HG03139 (cell line): ENCODE measurements around the gene RYR1.

ENCODE experiments used
- ATAC-seq: cut with Tn5 transposase; IDR thresholded peaks from one replicate; pipeline ENCODE4 v1.9.1; 2021; ENCODE audit not compliant: unreplicated experiment

RYR1 gene

GRCh38 chr19:38433268-38433733 lies at the start of gene RYR1:
RYR1 (plus strand) TSS chr19:38433691; CDS start chr19:38433830, 139 bp downstream.
- ATAC-seq = no peak

- ATAC-seq = no peak
These were observed 49.7 kb upstream of the RYR1 start for GRCh38 chr19:38383743-38384142.

GRCh38 chr19:38384209-38385027 lies 49.1 kb upstream of the RYR1 start:
- no peak for ATAC-seq

- ATAC-seq = no peak
These were observed 48.3 kb upstream of the RYR1 start for GRCh38 chr19:38385057-38385803.

- no peak for ATAC-seq
These were observed 47.7 kb upstream of the RYR1 start for GRCh38 chr19:38385804-38386257.

GRCh38 chr19:38386300-38386970 lies 47.1 kb upstream of the RYR1 start:
- ATAC-seq = no peak

GRCh38 chr19:38386971-38387549 lies 46.4 kb upstream of the RYR1 start:
- ATAC-seq = no peak

- no peak for ATAC-seq
These were observed 45.7 kb upstream of the RYR1 start, which contains the start of gene GGN for GRCh38 chr19:38387550-38388348. GGN (minus strand) TSS chr19:38388034; CDS start chr19:38387261, 773 bp downstream.

GRCh38 chr19:38388349-38389100 lies 45.0 kb upstream of the RYR1 start, which contains the start of gene SPRED3:
SPRED3 (plus strand) TSS chr19:38388697; CDS start chr19:38390303, 1,606 bp downstream.
- no peak for ATAC-seq

GRCh38 chr19:38389101-38389925 lies 44.2 kb upstream of the RYR1 start:
- ATAC-seq = no peak

GRCh38 chr19:38389957-38390924 lies 43.2 kb upstream of the RYR1 start:
- no peak for ATAC-seq

GRCh38 chr19:38391911-38392464 lies 41.5 kb upstream of the RYR1 start:
- ATAC-seq = no peak

- ATAC-seq = no peak
These were observed 40.7 kb upstream of the RYR1 start for GRCh38 chr19:38392707-38393308.

- ATAC-seq = no peak
These were observed 39.0 kb upstream of the RYR1 start for GRCh38 chr19:38394488-38394887.

- no peak for ATAC-seq
These were observed 37.9 kb upstream of the RYR1 start for GRCh38 chr19:38395381-38396114.

- no peak for ATAC-seq
These were observed 34.4 kb upstream of the RYR1 start for GRCh38 chr19:38399081-38399480.
